CD8-positive, alpha-beta memory T cell (primary cell): ENCODE results near the gene CEP104. TPM values are rescaled to one million over a fixed set of nuclear protein-coding genes. Genes with fewer than 3 reads are reported as not detected.
A peak's percentile ranks its signal among the peaks of the same experiment; 100 is the strongest.

ENCODE experiments used
- CTCF ChIA-PET: fragments of 350-600 bp; sonication (Branson Sonifier 250); formaldehyde crosslinking; loops from one replicate; lab custom pipeline; 2021; ENCODE audit warnings: antibody characterized with exemption; lab: Charles Lee
- POLR2A ChIA-PET: fragments of 350-600 bp; sonication (Branson Sonifier 250); formaldehyde crosslinking; loops from one replicate; lab custom pipeline; 2021; ENCODE audit warnings: antibody characterized with exemption; lab: Charles Lee
- DNase-seq, 5 donors: peaks; one replicate each; pipeline versions ENCODE4 v3.0.0 to v3.0.0-alpha.2; 2020 to 2022; ENCODE audit warnings: mixed read lengths in 1 of 5
- H3K27ac ChIP-seq: one replicate; pipeline ENCODE4 v1.7.0; 2013; ENCODE audit warnings: low read depth, mild to moderate bottlenecking, low read length, moderate library complexity
- H3K27me3 ChIP-seq: 2 replicates; pipeline ENCODE4 v1.7.0; 2013; ENCODE audit warnings: low read length, mild to moderate bottlenecking; ENCODE audit not compliant: insufficient read depth, poor library complexity, severe bottlenecking
- H3K36me3 ChIP-seq: 2 replicates; pipeline ENCODE4 v1.7.0; 2013; ENCODE audit warnings: mild to moderate bottlenecking, low read length, moderate library complexity; ENCODE audit not compliant: insufficient read depth
- H3K4me1 ChIP-seq: 2 replicates; pipeline ENCODE4 v1.7.0; 2013; ENCODE audit warnings: mild to moderate bottlenecking, low read length, moderate library complexity; ENCODE audit not compliant: insufficient read depth
- H3K4me3 ChIP-seq: 2 replicates; pipeline ENCODE4 v1.7.0; 2013; ENCODE audit warnings: mild to moderate bottlenecking, low read length
- H3K9me3 ChIP-seq: 2 replicates; pipeline ENCODE4 v1.7.0; 2013; ENCODE audit warnings: mild to moderate bottlenecking, low read length
- H3K27ac Mint-ChIP-seq, 8 donors: one replicate each; pipeline ENCODE4 v1.8.0; 2020 to 2021; ENCODE audit warnings: mixed read lengths in 8 of 8, mild to moderate bottlenecking in 6 of 8, inconsistent platforms in 3 of 8, moderate library complexity in 3 of 8
- H3K27me3 Mint-ChIP-seq, 2 donors: one replicate each; pipeline ENCODE4 v1.8.0; 2020 to 2021; ENCODE audit warnings: mixed read lengths in 2 of 2, mild to moderate bottlenecking in 1 of 2, moderate library complexity in 1 of 2
- H3K36me3 Mint-ChIP-seq, 3 donors: one replicate each; pipeline ENCODE4 v1.8.0; 2020 to 2021; ENCODE audit warnings: mixed read lengths in 3 of 3, inconsistent platforms in 1 of 3, mild to moderate bottlenecking in 1 of 3
- H3K4me1 Mint-ChIP-seq, 3 donors: one replicate each; pipeline ENCODE4 v1.8.0; 2020 to 2021; ENCODE audit warnings: mixed read lengths in 3 of 3, inconsistent platforms in 1 of 3, mild to moderate bottlenecking in 1 of 3
- H3K4me3 Mint-ChIP-seq, 7 donors: one replicate each; pipeline ENCODE4 v1.8.0; 2020 to 2021; ENCODE audit warnings: mixed read lengths in 7 of 7, mild to moderate bottlenecking in 6 of 7, moderate library complexity in 4 of 7, inconsistent platforms in 2 of 7
- H3K9me3 Mint-ChIP-seq, 5 donors: one replicate each; pipeline ENCODE4 v1.8.0; 2020 to 2022; ENCODE audit warnings: mixed read lengths in 5 of 5, mild to moderate bottlenecking in 3 of 5, moderate library complexity in 2 of 5, inconsistent platforms in 1 of 5
- polyA plus RNA-seq: library from polyadenylated mRNA; unstranded; fragments of 300-500 nt; fragmentation: Illumina TruSeq; gene quantifications from one replicate; pipeline ENCODE4 v1.2.3, GENCODE V29; 2021
- total RNA-seq, 2 experiments: library from RNA; stranded (reverse); gene quantifications; one replicate each; pipeline ENCODE4 v1.2.3, GENCODE V29; 2021

The CEP104 gene
- total and polyA plus RNA-seq, 3 experiments from 2014 or later: 29.4 to 47.0 (median 45.0) TPM

- Mint-ChIP-seq H3K9me3 (peaks cover 2 to 12% (median 11%) of the 10 kb centered on the region in 5 donors), H3K27ac (peak overlapping the region; percentile 59 to 91 (median 84)), H3K27me3 (peaks cover 0 to 1% of the 10 kb centered on the region in 2 donors), H3K4me3 (peak overlapping the region; percentile 87 to 97 (median 95)), H3K36me3 (peaks cover 6 to 37% (median 12%) of the 10 kb centered on the region in 3 donors), H3K4me1 (peaks cover 32 to 67% (median 54%) of the 10 kb centered on the region in 3 donors)
- POLR2A ChIA-PET: interaction anchor here (1.0 to 2.3 kb wide), 4 partner anchors 9 to 103 kb away, joined by 3 to 18 read pairs (median 10); partner anchors contain the start of genes CEP104, DFFB and LRRC47
- Histone ChIP-seq H3K27me3 (no peaks in the 10 kb centered on the region), H3K9me3 (peaks cover 13% of the 10 kb centered on the region), H3K4me3 (peak overlapping the region; percentile 91), H3K4me1 (peaks cover 43% of the 10 kb centered on the region), H3K27ac (peak overlapping the region; percentile 91), H3K36me3 (peaks cover 6% of the 10 kb centered on the region)
- CTCF ChIA-PET: interaction anchor here (1.9 to 3.0 kb wide), 2 partner anchors 15 to 42 kb away, joined by 9 to 15 read pairs; partner anchors contain the start of genes CEP104 and DFFB
- no peak for DNase-seq
Measured at GRCh38 chr1:3898994-3899753, 42.2 kb upstream of the CEP104 start.

GRCh38 chr1:3898475-3898735 is 41.4 kb upstream of the CEP104 start:
- Histone ChIP-seq H3K4me1 (peaks cover 35% of the 10 kb centered on the region), H3K4me3 (no peak overlapping the region), H3K27me3 (no peaks in the 10 kb centered on the region), H3K36me3 (peaks cover 6% of the 10 kb centered on the region), H3K27ac (no peak overlapping the region), H3K9me3 (peaks cover 13% of the 10 kb centered on the region)
- Mint-ChIP-seq H3K27ac (peak overlapping the region in 5 of 8 donors; percentile 27 to 91 (median 83)), H3K36me3 (peaks cover 6 to 40% (median 12%) of the 10 kb centered on the region in 3 donors), H3K27me3 (peaks cover 0 to 1% of the 10 kb centered on the region in 2 donors), H3K4me3 (peak overlapping the region in 4 of 7 donors; percentile 15 to 96 (median 91)), H3K4me1 (peaks cover 32 to 60% (median 49%) of the 10 kb centered on the region in 3 donors), H3K9me3 (peaks cover 2 to 12% (median 11%) of the 10 kb centered on the region in 5 donors)
- DNase-seq: no peak
- POLR2A ChIA-PET: no interaction called here
- CTCF ChIA-PET: no interaction called here

- peaks cover 16% of the 10 kb centered on the region for H3K4me1 ChIP-seq
- H3K4me3 ChIP-seq: no peak overlapping the region
- Mint-ChIP-seq H3K27ac (peak overlapping the region in 3 of 8 donors; percentile 4 to 85 (median 63)), H3K36me3 (peaks cover 9 to 50% (median 12%) of the 10 kb centered on the region in 3 donors), H3K4me3 (peak overlapping the region in 1 of 7 donors; percentile 32), H3K9me3 (peaks cover 2 to 12% (median 11%) of the 10 kb centered on the region in 5 donors), H3K4me1 (peaks cover 30 to 54% (median 40%) of the 10 kb centered on the region in 3 donors), H3K27me3 (no peaks in the 10 kb centered on the region)
- ChIA-PET CTCF (interaction anchor here (1.1 to 1.5 kb wide), 2 partner anchors 39 to 121 kb away, joined by 3 to 4 read pairs; partner anchors contain the start of genes CEP104 and DFFB), POLR2A (no interaction called here)
- no peak for DNase-seq
- peaks cover 6% of the 10 kb centered on the region for H3K36me3 ChIP-seq
- H3K9me3 ChIP-seq: peaks cover 13% of the 10 kb centered on the region
- no peak overlapping the region for H3K27ac ChIP-seq
- H3K27me3 ChIP-seq: no peaks in the 10 kb centered on the region
Measured at GRCh38 chr1:3896396-3897000, 39.5 kb upstream of the CEP104 start.

GRCh38 chr1:3895951-3896325 is 38.9 kb upstream of the CEP104 start:
- Mint-ChIP-seq H3K9me3 (peaks cover 2 to 12% (median 11%) of the 10 kb centered on the region in 5 donors), H3K4me1 (peaks cover 32 to 60% (median 42%) of the 10 kb centered on the region in 3 donors), H3K27ac (peak overlapping the region in 3 of 8 donors; percentile 7 to 63 (median 60)), H3K27me3 (no peaks in the 10 kb centered on the region), H3K4me3 (peak overlapping the region in 1 of 7 donors; percentile 32), H3K36me3 (peaks cover 9 to 53% (median 12%) of the 10 kb centered on the region in 3 donors)
- ChIA-PET CTCF (interaction anchor here (1.1 to 1.5 kb wide), 2 partner anchors 38 to 120 kb away, joined by 3 to 4 read pairs; partner anchors contain the start of genes CEP104 and DFFB), POLR2A (no interaction called here)
- peaks cover 7% of the 10 kb centered on the region for H3K36me3 ChIP-seq
- H3K4me1 ChIP-seq: peaks cover 14% of the 10 kb centered on the region
- DNase-seq: no peak
- H3K27ac ChIP-seq: no peak overlapping the region
- peaks cover 13% of the 10 kb centered on the region for H3K9me3 ChIP-seq
- H3K27me3 ChIP-seq: no peaks in the 10 kb centered on the region
- H3K4me3 ChIP-seq: no peak overlapping the region

GRCh38 chr1:3895279-3895950 is 38.4 kb upstream of the CEP104 start:
- peaks cover 35 to 60% (median 47%) of the 10 kb centered on the region in 3 donors for H3K4me1 Mint-ChIP-seq
- peaks cover 12% of the 10 kb centered on the region for H3K36me3 ChIP-seq
- H3K36me3 Mint-ChIP-seq: peaks cover 9 to 54% (median 12%) of the 10 kb centered on the region in 3 donors
- ChIA-PET POLR2A (interaction anchor here (0.5 kb wide), 1 partner anchor 128 kb away, joined by 4 read pairs; no protein-coding TSS in a partner anchor), CTCF (interaction anchor here (1.1 kb wide), 1 partner anchor 120 kb away, joined by 3 read pairs; no protein-coding TSS in a partner anchor)
- H3K27ac ChIP-seq: no peak overlapping the region
- H3K4me3 Mint-ChIP-seq: peak overlapping the region in 1 of 7 donors; percentile 32
- H3K27ac Mint-ChIP-seq: peak overlapping the region in 4 of 8 donors; percentile 21 to 63 (median 44)
- peaks cover 13% of the 10 kb centered on the region for H3K9me3 ChIP-seq
- H3K27me3 Mint-ChIP-seq: no peaks in the 10 kb centered on the region
- H3K27me3 ChIP-seq: no peaks in the 10 kb centered on the region
- H3K9me3 Mint-ChIP-seq: peaks cover 2 to 12% (median 11%) of the 10 kb centered on the region in 5 donors
- peak in 1 of 5 donors; percentile 31 for DNase-seq
- H3K4me3 ChIP-seq: no peak overlapping the region
- peaks cover 19% of the 10 kb centered on the region for H3K4me1 ChIP-seq

GRCh38 chr1:3894626-3895278 is 37.7 kb upstream of the CEP104 start:
- Mint-ChIP-seq H3K4me3 (no peak overlapping the region), H3K27ac (peak overlapping the region in 3 of 8 donors; percentile 29 to 47 (median 30)), H3K4me1 (peaks cover 39 to 62% (median 54%) of the 10 kb centered on the region in 3 donors), H3K36me3 (peaks cover 12 to 57% (median 12%) of the 10 kb centered on the region in 3 donors), H3K9me3 (peaks cover 2 to 12% (median 11%) of the 10 kb centered on the region in 5 donors), H3K27me3 (no peaks in the 10 kb centered on the region)
- no peak overlapping the region for H3K27ac ChIP-seq
- peaks cover 18% of the 10 kb centered on the region for H3K36me3 ChIP-seq
- no peak overlapping the region for H3K4me3 ChIP-seq
- DNase-seq: no peak
- peaks cover 13% of the 10 kb centered on the region for H3K9me3 ChIP-seq
- peaks cover 21% of the 10 kb centered on the region for H3K4me1 ChIP-seq
- H3K27me3 ChIP-seq: no peaks in the 10 kb centered on the region
- POLR2A ChIA-PET: no interaction called here
- CTCF ChIA-PET: interaction anchor here (1.8 kb wide), 1 partner anchor 37 kb away, joined by 3 read pairs; the partner anchor contains the start of genes CEP104 and DFFB

GRCh38 chr1:3893190-3893589 is 36.2 kb upstream of the CEP104 start:
- ChIA-PET CTCF (interaction anchor here (1.8 kb wide), 1 partner anchor 36 kb away, joined by 3 read pairs; the partner anchor contains the start of genes CEP104 and DFFB), POLR2A (no interaction called here)
- Mint-ChIP-seq H3K9me3 (peaks cover 2 to 7% (median 6%) of the 10 kb centered on the region in 5 donors), H3K4me3 (peak overlapping the region in 1 of 7 donors; percentile 24), H3K36me3 (peaks cover 5 to 61% (median 18%) of the 10 kb centered on the region in 3 donors), H3K4me1 (peaks cover 32 to 57% (median 43%) of the 10 kb centered on the region in 3 donors), H3K27me3 (no peaks in the 10 kb centered on the region), H3K27ac (peak overlapping the region in 4 of 8 donors; percentile 15 to 56 (median 32))
- H3K27ac ChIP-seq: no peak overlapping the region
- H3K4me1 ChIP-seq: peaks cover 8% of the 10 kb centered on the region
- no peak overlapping the region for H3K4me3 ChIP-seq
- DNase-seq: no peak
- H3K36me3 ChIP-seq: peaks cover 22% of the 10 kb centered on the region
- no peaks in the 10 kb centered on the region for H3K27me3 ChIP-seq
- peaks cover 9% of the 10 kb centered on the region for H3K9me3 ChIP-seq
